GM12878 (cell line): ENCODE measurements around the gene SLC35E1. TPM values are rescaled to one million over a fixed set of nuclear protein-coding genes. Genes with fewer than 3 reads are reported as not detected.

Source experiments
- ATAC-seq: fragments of 200-7000 bp; cut with Tn5 transposase; 3 replicates; pipeline ENCODE4 v1.9.1; 2020; ENCODE audit warnings: mild to moderate bottlenecking, moderate library complexity
- BruUV-seq: library from RNA; stranded (reverse); fragments of 400-500 nt; replicated peaks from 2 replicates; lab custom pipeline; 2021; lab: Mats Ljungman, UMichigan
- CTCF ChIA-PET: fragments of 300-600 bp; sonication (Branson Sonifier 250); formaldehyde crosslinking; extraction: SDS; loops from one replicate; lab custom pipeline; 2021; ENCODE audit warnings: inconsistent platforms; lab: Yijun Ruan, JAX
- POLR2A ChIA-PET: fragments of 350-600 bp; formaldehyde crosslinking; extraction: SDS; loops from one replicate; lab custom pipeline; 2021; ENCODE audit warnings: inconsistent platforms; lab: Charles Lee
- RAD21 ChIA-PET: fragments of 300-600 bp; sonication (Branson Sonifier 250); formaldehyde crosslinking; loops from one replicate; lab custom pipeline; 2023; ENCODE audit warnings: antibody characterized with exemption; ENCODE audit not compliant: unreplicated experiment; lab: Charles Lee
- SMC1A ChIA-PET: fragments of 300-600 bp; sonication (Branson Sonifier 250); formaldehyde crosslinking; loops from one replicate; lab custom pipeline; 2023; ENCODE audit not compliant: unreplicated experiment, uncharacterized antibody; lab: Charles Lee
- DNase-seq: peaks from one replicate; pipeline ENCODE4 v3.0.0-alpha.2; 2011; ENCODE audit warnings: low read depth, low spot score
- FAIRE-seq: peaks from 3 replicates; lab custom pipeline; 2011; peaks lifted over from hg19 to GRCh38; lab: Jason Lieb, UNC
- H2AFZ ChIP-seq: 2 replicates; pipeline ENCODE4 v1.6.0; 2011; ENCODE audit warnings: low read depth, low read length, control low read depth; ENCODE audit not compliant: control insufficient read depth
- H3K27ac ChIP-seq: 2 replicates; pipeline ENCODE4 v1.5.1; 2011; ENCODE audit warnings: control low read depth; ENCODE audit not compliant: control insufficient read depth, insufficient read depth
- H3K27me3 ChIP-seq, 2 experiments: replicated peaks in 1 of 2; 2 replicates each; pipeline versions ENCODE4 v1.6.0 to v1.6.1; 2011; ENCODE audit warnings: low read length in 1 of 2; ENCODE audit not compliant: control insufficient read depth in 2 of 2, insufficient read depth in 2 of 2
- H3K36me3 ChIP-seq, 2 experiments: 2 replicates each; pipeline ENCODE4 v1.5.1; 2011; ENCODE audit warnings: low read length in 1 of 2; ENCODE audit not compliant: control insufficient read depth in 2 of 2, insufficient read depth in 2 of 2
- H3K4me1 ChIP-seq: 2 replicates; pipeline ENCODE4 v1.6.1; 2011; ENCODE audit warnings: mild to moderate bottlenecking, low read length, moderate library complexity, mixed read lengths; ENCODE audit not compliant: control insufficient read depth, insufficient read depth
- H3K4me2 ChIP-seq: 2 replicates; pipeline ENCODE4 v1.6.0; 2011; ENCODE audit warnings: control low read depth; ENCODE audit not compliant: control insufficient read depth, insufficient read depth
- H3K4me3 ChIP-seq: fragments of 200-600 bp; sonication (generic); 2 replicates; pipeline ENCODE4 v1.5.1; 2016
- H3K79me2 ChIP-seq: 2 replicates; pipeline ENCODE4 v1.6.0; 2011; ENCODE audit warnings: low read length; ENCODE audit not compliant: control insufficient read depth, insufficient read depth
- H3K9ac ChIP-seq: 2 replicates; pipeline ENCODE4 v1.8.0; 2011; ENCODE audit warnings: low read length, control low read depth, mixed read lengths; ENCODE audit not compliant: control insufficient read depth, insufficient read depth
- H3K9me3 ChIP-seq: replicated peaks from 3 replicates; pipeline ENCODE4 v1.5.1; 2011; ENCODE audit warnings: mild to moderate bottlenecking, low read length; ENCODE audit not compliant: control insufficient read depth, insufficient read depth
- H4K20me1 ChIP-seq: 2 replicates; pipeline ENCODE4 v1.6.0; 2011; ENCODE audit not compliant: control insufficient read depth, insufficient read depth
- ATF3 ChIP-seq: IDR thresholded peaks from 2 replicates; pipeline ENCODE4 v1.6.1; 2011; ENCODE audit warnings: low read depth, mild to moderate bottlenecking, low read length, moderate library complexity, borderline replicate concordance; ENCODE audit errors: extremely low read depth
- BCL11A ChIP-seq: IDR thresholded peaks from 2 replicates; pipeline ENCODE4 v1.6.1; 2011; ENCODE audit warnings: low read depth, low read length
- BRCA1 ChIP-seq: IDR thresholded peaks from 2 replicates; pipeline ENCODE4 v1.6.1; 2011; ENCODE audit warnings: low read depth, low read length, improper control_type of control experiment
- ESRRA ChIP-seq: IDR thresholded peaks from 2 replicates; pipeline ENCODE4 v1.6.1; 2012; ENCODE audit warnings: mild to moderate bottlenecking, low read length, improper control_type of control experiment
- PAX8 ChIP-seq: fragments of 450-650 bp; IDR thresholded peaks from 2 replicates; pipeline ENCODE4 v1.6.1; 2017; ENCODE audit warnings: mild to moderate bottlenecking, moderate library complexity
- POLR2A ChIP-seq: IDR thresholded peaks from 2 replicates; pipeline ENCODE4 v1.6.1; 2011; ENCODE audit warnings: low read depth, mild to moderate bottlenecking, low read length
- USF1 ChIP-seq: IDR thresholded peaks from 2 replicates; pipeline ENCODE4 v1.6.1; 2011; ENCODE audit warnings: borderline replicate concordance, low read depth, mild to moderate bottlenecking, moderate library complexity, mixed read lengths, low read length; ENCODE audit not compliant: insufficient read depth; ENCODE audit errors: extremely low read length
- WGBS: methylation state at CpG from one replicate; pipeline ENCODE4 v1.1.6; 2016; ENCODE audit warnings: low lambda C conversion rate; ENCODE audit not compliant: insufficient replicate concordance, insufficient coverage; ENCODE audit errors: missing lambda C conversion rate; 5-methylcytosine and 5-hydroxymethylcytosine counted together
- in situ Hi-C: fragments of 300-500 bp; cut with MboI; formaldehyde crosslinking; loops from 9 replicates; pipeline ENCODE4 v1.14.3; 2018; ENCODE audit warnings: mixed read lengths
- intact Hi-C: fragments of 100-400 bp; cut with micrococcal nuclease; formaldehyde crosslinking; loops from one replicate; pipeline ENCODE4 v1.14.2; 2022; ENCODE audit not compliant: unreplicated experiment
- polyA plus RNA-seq, 11 experiments: library from polyadenylated mRNA; depleted of rRNA in 4 of 11; unstranded in 6 of 11; stranded (reverse) in 5 of 11; fragments of >200 nt; fragmentation: Nextera tagmentation in 4 of 11; fragmentation: Illumina TruSeq in 1 of 11; extraction: Ambion mirVana in 4 of 11; extraction: Trizol in 1 of 11; gene quantifications; 1 replicate in 1 of 11; 2 replicates in 10 of 11; pipeline versions ENCODE4 v1.2.1 to v1.2.3, GENCODE V29; 2011 to 2016; ENCODE audit warnings: inconsistent platforms in 2 of 11, missing spikeins in 2 of 11, low read depth in 1 of 11
- total RNA-seq, 4 experiments: library from RNA; depleted of rRNA in 3 of 4; stranded (reverse); fragments of >200 nt in 3 of 4; fragmentation: Illumina TruSeq in 1 of 4; extraction: Trizol in 1 of 4; gene quantifications; 2 replicates each; pipeline versions ENCODE4 v1.2.1 to v1.2.3, GENCODE V29; 2013 to 2021

The SLC35E1 gene
- total and polyA plus RNA-seq, 10 of the 15 experiments (the other 5 are each of a cell fraction or from before 2014, with no cell fraction given) = 11.3 to 37.7 (median 22.1) TPM

DNA sequence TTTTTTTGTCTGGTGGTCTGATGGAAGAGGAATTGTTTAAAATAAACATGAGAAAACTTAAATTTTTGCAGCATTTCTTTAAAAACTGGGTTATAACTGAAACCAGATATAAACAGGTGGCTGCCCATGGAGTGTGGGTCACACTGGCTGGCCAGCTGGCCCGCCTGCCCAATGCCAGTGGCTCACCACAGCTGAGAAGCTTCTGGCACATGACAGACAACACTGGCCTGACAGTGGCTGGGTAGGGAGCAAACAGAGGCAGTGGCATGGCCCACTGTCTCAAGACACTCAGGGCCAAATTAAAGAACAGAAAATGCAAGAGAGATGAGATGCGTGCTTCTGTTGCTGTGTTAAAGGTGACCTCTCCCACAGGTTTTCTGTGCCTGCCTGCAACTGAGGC is 3.1 kb upstream of the SLC35E1 start:
- BruUV-seq = no TSS peak
- in situ Hi-C loops (loop anchor here (25.0 kb wide), 1 partner anchor 1988 kb away; the partner anchor contains the start of gene CLEC17A), intact Hi-C loops (no loop called here)
- Histone ChIP-seq H4K20me1 (peaks cover 2% of the 10 kb centered on the region; the same call in 1 of the 2 replicates), H3K4me1 (peaks cover 15% of the 10 kb centered on the region), H2AFZ (no peak overlapping the region), H3K9ac (no peak overlapping the region), H3K27me3 (no peaks in the 10 kb centered on the region), H3K27ac (no peak overlapping the region), H3K4me3 (no peak overlapping the region), H3K9me3 (no peaks in the 10 kb centered on the region), H3K4me2 (no peak overlapping the region), H3K36me3 (peaks cover 19 to 33% of the 10 kb centered on the region in 2 experiments), H3K79me2 (peaks cover 86% of the 10 kb centered on the region)
- ChIA-PET RAD21 (interaction anchor here (4.1 kb wide), 1 partner anchor 12 kb away, joined by 17 read pairs; no protein-coding TSS in a partner anchor), POLR2A (interaction anchor here (6.5 kb wide), 1 partner anchor 10 kb away, joined by 93 read pairs; no protein-coding TSS in a partner anchor), CTCF (no interaction called here), SMC1A (interaction anchor here (1.1 kb wide), 1 partner anchor 9 kb away, joined by 3 read pairs; no protein-coding TSS in a partner anchor)
- 19% methylated on average over 2 of the region's 2 CpGs for WGBS
- no peak for DNase-seq
- ATAC-seq = no peak
- FAIRE-seq = no peak
- no peak for TF ChIP-seq BCL11A
- TF ChIP-seq PAX8 = no peak
- TF ChIP-seq ATF3 = no peak
- no peak for TF ChIP-seq ESRRA
- no peak for TF ChIP-seq USF1
- TF ChIP-seq POLR2A = 0 out of 2 replicates have a peak, but pooled peaks have one; percentile 2
- no peak for TF ChIP-seq BRCA1
